HEK293T (cell line): ENCODE data around the gene NECAB2.

Source experiments
- ARNT ChIP-seq: fragments of 450-650 bp; IDR thresholded peaks from 2 replicates; pipeline ENCODE4 v1.6.1; 2017; ENCODE audit warnings: mild to moderate bottlenecking
- BHLHE40 ChIP-seq: fragments of 450-650 bp; IDR thresholded peaks from 2 replicates; pipeline ENCODE4 v1.6.1; 2016; ENCODE audit warnings: mild to moderate bottlenecking, moderate library complexity, borderline replicate concordance
- CTBP1 ChIP-seq: fragments of 450-650 bp; IDR thresholded peaks from 2 replicates; pipeline ENCODE4 v1.6.1; 2016; ENCODE audit warnings: borderline replicate concordance
- ELF4 ChIP-seq: fragments of 450-650 bp; IDR thresholded peaks from 2 replicates; pipeline ENCODE4 v1.6.1; 2017; ENCODE audit warnings: antibody characterized with exemption
- FOXA1 ChIP-seq: fragments of 450-650 bp; IDR thresholded peaks from 2 replicates; pipeline ENCODE4 v1.6.1; 2016; ENCODE audit warnings: mild to moderate bottlenecking
- FOXM1 ChIP-seq: fragments of 450-650 bp; IDR thresholded peaks from 2 replicates; pipeline ENCODE4 v1.6.1; 2017; ENCODE audit warnings: mild to moderate bottlenecking, borderline replicate concordance
- HDGF ChIP-seq: fragments of 450-650 bp; IDR thresholded peaks from 2 replicates; pipeline ENCODE4 v1.6.1; 2017; ENCODE audit warnings: antibody characterized with exemption, borderline replicate concordance
- L3MBTL2 ChIP-seq: fragments of 450-650 bp; conservative IDR thresholded peaks from 2 replicates; pipeline ENCODE4 v1.6.1; 2016; ENCODE audit warnings: mild to moderate bottlenecking
- NFRKB ChIP-seq: fragments of 450-650 bp; IDR thresholded peaks from 2 replicates; pipeline ENCODE4 v1.6.1; 2016; ENCODE audit warnings: mild to moderate bottlenecking, moderate library complexity
- PKNOX1 ChIP-seq: fragments of 450-650 bp; IDR thresholded peaks from 2 replicates; pipeline ENCODE4 v1.6.1; 2016
- SP1 ChIP-seq: fragments of 450-650 bp; IDR thresholded peaks from 2 replicates; pipeline ENCODE4 v1.6.1; 2017
- SUZ12 ChIP-seq: fragments of 450-650 bp; IDR thresholded peaks from 2 replicates; pipeline ENCODE4 v1.6.1; 2016; ENCODE audit warnings: mild to moderate bottlenecking
- TARDBP ChIP-seq: fragments of 450-650 bp; IDR thresholded peaks from 2 replicates; pipeline ENCODE4 v1.6.1; 2016
- ZNF384 ChIP-seq: fragments of 450-650 bp; IDR thresholded peaks from 2 replicates; pipeline ENCODE4 v1.6.1; 2016

- TF ChIP-seq BHLHE40 (no peak), TARDBP (no peak), FOXM1 (no peak), SUZ12 (no peak), L3MBTL2 (no peak), SP1 (no peak), ELF4 (no peak), ZNF384 (no peak), NFRKB (no peak), HDGF (no peak), FOXA1 (no peak), CTBP1 (no peak), PKNOX1 (no peak), ARNT (no peak)
Observed at GRCh38 chr16:83931556-83931955, 36.5 kb upstream of the NECAB2 start.
